Measurements from ENCODE around the gene IGFBPL1.

- TF ChIP-seq CTCF (IDR thresholded peaks at IDR 0.05) (no peak), POLR2A (IDR thresholded peaks at IDR 0.05) (no peak)
Measured at GRCh38 chr9:38360839-38361472, 63.3 kb downstream of the IGFBPL1 start.
